DOHH2 (cell line): ENCODE measurements around the gene DTNB.

Source experiments
- EZH2phosphoT487 ChIP-seq: fragments of 200-600 bp; sonication (generic); IDR thresholded peaks from 2 replicates; pipeline ENCODE4 v1.6.1; 2017; ENCODE audit warnings: borderline replicate concordance, mild to moderate bottlenecking, antibody characterized with exemption, low read length, moderate library complexity, mixed read lengths
- TF ChIP-seq, protein P1 (sequence below): fragments of 200-600 bp; sonication (generic); IDR thresholded peaks from one replicate; pipeline ENCODE4 v1.5.1; 2014; ENCODE audit warnings: antibody characterized with exemption, mild to moderate bottlenecking, low read depth, low read length; ENCODE audit not compliant: poor library complexity, severe bottlenecking

DNA sequence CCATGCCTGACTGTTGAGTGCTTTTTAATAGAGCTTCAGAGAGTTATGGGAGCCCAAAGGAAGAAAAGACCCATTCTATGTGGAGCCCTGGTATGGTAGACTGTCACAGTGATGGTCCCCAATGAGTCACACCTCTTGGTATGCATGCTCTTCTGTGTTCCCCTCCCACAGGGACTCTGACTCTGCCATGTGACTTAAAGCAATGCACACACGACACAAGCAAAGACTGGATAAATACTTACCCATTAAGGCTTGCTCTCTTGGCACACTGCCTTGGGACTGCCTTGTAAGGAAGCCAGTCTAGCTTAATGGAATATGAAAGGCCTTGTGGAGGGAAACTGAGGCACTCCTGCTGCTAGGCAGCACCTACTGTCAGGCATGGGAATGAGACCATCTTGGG lies 16.7 kb upstream of the DTNB start:
- TF ChIP-seq EZH2phosphoT487: no peak
- TF ChIP-seq, protein P1, sequence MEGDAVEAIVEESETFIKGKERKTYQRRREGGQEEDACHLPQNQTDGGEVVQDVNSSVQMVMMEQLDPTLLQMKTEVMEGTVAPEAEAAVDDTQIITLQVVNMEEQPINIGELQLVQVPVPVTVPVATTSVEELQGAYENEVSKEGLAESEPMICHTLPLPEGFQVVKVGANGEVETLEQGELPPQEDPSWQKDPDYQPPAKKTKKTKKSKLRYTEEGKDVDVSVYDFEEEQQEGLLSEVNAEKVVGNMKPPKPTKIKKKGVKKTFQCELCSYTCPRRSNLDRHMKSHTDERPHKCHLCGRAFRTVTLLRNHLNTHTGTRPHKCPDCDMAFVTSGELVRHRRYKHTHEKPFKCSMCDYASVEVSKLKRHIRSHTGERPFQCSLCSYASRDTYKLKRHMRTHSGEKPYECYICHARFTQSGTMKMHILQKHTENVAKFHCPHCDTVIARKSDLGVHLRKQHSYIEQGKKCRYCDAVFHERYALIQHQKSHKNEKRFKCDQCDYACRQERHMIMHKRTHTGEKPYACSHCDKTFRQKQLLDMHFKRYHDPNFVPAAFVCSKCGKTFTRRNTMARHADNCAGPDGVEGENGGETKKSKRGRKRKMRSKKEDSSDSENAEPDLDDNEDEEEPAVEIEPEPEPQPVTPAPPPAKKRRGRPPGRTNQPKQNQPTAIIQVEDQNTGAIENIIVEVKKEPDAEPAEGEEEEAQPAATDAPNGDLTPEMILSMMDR: no peak
